Measurements from ENCODE around the gene ADAMTS8. TPM values are rescaled to one million over a fixed set of nuclear protein-coding genes. Genes with fewer than 3 reads are reported as not detected.

ADAMTS8 gene
- total RNA-seq, 1 donor from 2014 or later, result 1.0 TPM

- no peak for DNase-seq (ENCODE audit: low spot score)
- H3K36me3 Mint-ChIP-seq (ENCODE audit: low read depth), result no peaks in the 10 kb centered on the region
- no peak overlapping the region for H3K4me3 Mint-ChIP-seq (ENCODE audit: unreplicated experiment)
- peak overlapping the region; percentile 52 for H3K27ac Mint-ChIP-seq (ENCODE audit: unreplicated experiment)
- H3K4me1 Mint-ChIP-seq (ENCODE audit: low read depth), result peaks cover 27% of the 10 kb centered on the region
- peak; percentile 81 for TF ChIP-seq CTCF (IDR thresholded peaks at IDR 0.05)
- no peaks in the 10 kb centered on the region for H3K9me3 Mint-ChIP-seq (ENCODE audit: low read depth)
- peaks cover 51% of the 10 kb centered on the region for H3K27me3 Mint-ChIP-seq (ENCODE audit: low read depth)
Measured at GRCh38 chr11:130390071-130390758, 38.2 kb downstream of the ADAMTS8 start.

GRCh38 chr11:130389335-130389935, 39.0 kb downstream of the ADAMTS8 start:
- peak overlapping the region; percentile 52 for H3K27ac Mint-ChIP-seq (ENCODE audit: unreplicated experiment)
- no peaks in the 10 kb centered on the region for H3K36me3 Mint-ChIP-seq (ENCODE audit: low read depth)
- peak overlapping the region; percentile 19 for H3K4me3 Mint-ChIP-seq (ENCODE audit: unreplicated experiment)
- no peak for TF ChIP-seq CTCF (IDR thresholded peaks at IDR 0.05)
- peaks cover 32% of the 10 kb centered on the region for H3K4me1 Mint-ChIP-seq (ENCODE audit: low read depth)
- H3K27me3 Mint-ChIP-seq (ENCODE audit: low read depth), result peaks cover 44% of the 10 kb centered on the region
- no peaks in the 10 kb centered on the region for H3K9me3 Mint-ChIP-seq (ENCODE audit: low read depth)
- DNase-seq (ENCODE audit: low spot score), result no peak

GRCh38 chr11:130388607-130389205, 39.7 kb downstream of the ADAMTS8 start:
- H3K4me3 Mint-ChIP-seq (ENCODE audit: unreplicated experiment), result no peak overlapping the region
- DNase-seq (ENCODE audit: low spot score), result no peak
- H3K4me1 Mint-ChIP-seq (ENCODE audit: low read depth), result peaks cover 39% of the 10 kb centered on the region
- peaks cover 38% of the 10 kb centered on the region for H3K27me3 Mint-ChIP-seq (ENCODE audit: low read depth)
- no peak for TF ChIP-seq CTCF (IDR thresholded peaks at IDR 0.05)
- H3K9me3 Mint-ChIP-seq (ENCODE audit: low read depth), result no peaks in the 10 kb centered on the region
- H3K36me3 Mint-ChIP-seq (ENCODE audit: low read depth), result no peaks in the 10 kb centered on the region
- H3K27ac Mint-ChIP-seq (ENCODE audit: unreplicated experiment), result no peak overlapping the region

GRCh38 chr11:130386056-130386455, 42.4 kb downstream of the ADAMTS8 start:
- no peak for DNase-seq (ENCODE audit: low spot score)
- no peaks in the 10 kb centered on the region for H3K36me3 Mint-ChIP-seq (ENCODE audit: low read depth)
- TF ChIP-seq CTCF (IDR thresholded peaks at IDR 0.05), result no peak
- H3K4me1 Mint-ChIP-seq (ENCODE audit: low read depth), result peaks cover 51% of the 10 kb centered on the region
- H3K27me3 Mint-ChIP-seq (ENCODE audit: low read depth), result peaks cover 14% of the 10 kb centered on the region
- H3K27ac Mint-ChIP-seq (ENCODE audit: unreplicated experiment), result no peak overlapping the region
- H3K9me3 Mint-ChIP-seq (ENCODE audit: low read depth), result no peaks in the 10 kb centered on the region
- H3K4me3 Mint-ChIP-seq (ENCODE audit: unreplicated experiment), result no peak overlapping the region

GRCh38 chr11:130383344-130384211, 44.8 kb downstream of the ADAMTS8 start:
- Mint-ChIP-seq H3K9me3 (ENCODE audit: low read depth) (no peaks in the 10 kb centered on the region), H3K27ac (ENCODE audit: unreplicated experiment) (peak overlapping the region; percentile 93), H3K4me3 (ENCODE audit: unreplicated experiment) (peak overlapping the region; percentile 4), H3K27me3 (ENCODE audit: low read depth) (peaks cover 28% of the 10 kb centered on the region), H3K4me1 (ENCODE audit: low read depth) (peaks cover 31% of the 10 kb centered on the region), H3K36me3 (ENCODE audit: low read depth) (no peaks in the 10 kb centered on the region)
- no peak for TF ChIP-seq CTCF (IDR thresholded peaks at IDR 0.05)
- DNase-seq (ENCODE audit: low spot score), result no peak

Data from chondrocyte (in vitro differentiated cells).